NCI-H774 (cell line): Measurements from ENCODE around the gene BLVRB.
A peak's percentile ranks its signal among the peaks of the same experiment; 100 is the strongest.
"Not testable (repeated sequence)": the region's sequence is repeated elsewhere in the genome, so short reads cannot be mapped to it uniquely, and the experiment has no call there.

ENCODE experiments used
- DNase-seq: peaks from one replicate; lab custom pipeline; 2025; lab: John Stamatoyannopoulos, UW

Gene BLVRB

GRCh38 chr19:40486017-40486416 lies 20.5 kb upstream of the BLVRB start:
- no peak for DNase-seq

GRCh38 chr19:40475878-40476644 lies 10.5 kb upstream of the BLVRB start:
- DNase-seq: not testable (repeated sequence)

DNA sequence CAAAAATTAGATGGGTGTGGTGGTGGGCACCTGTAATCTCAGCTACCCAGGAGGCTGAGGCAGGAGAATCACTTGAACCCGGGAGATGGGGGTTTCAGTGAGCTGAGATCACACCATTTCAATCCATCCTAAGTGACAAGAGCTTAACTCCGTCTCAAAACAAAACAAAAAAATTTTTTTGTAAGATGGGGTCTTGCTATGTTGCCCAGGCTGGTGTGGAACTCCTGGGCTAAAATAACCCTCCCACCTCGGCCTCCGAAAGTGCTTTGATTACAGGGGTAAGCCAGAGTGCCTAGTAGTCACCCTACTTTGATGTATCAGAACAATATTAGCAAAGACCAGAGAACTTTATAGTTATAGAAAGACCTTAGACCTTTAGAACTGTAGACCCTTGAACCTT lies 9.2 kb upstream of the BLVRB start:
- no peak for DNase-seq

GRCh38 chr19:40472516-40472915 lies 7.0 kb upstream of the BLVRB start:
- DNase-seq: no peak

- no peak for DNase-seq
Measured at GRCh38 chr19:40471111-40471510, 5.6 kb upstream of the BLVRB start.

DNA sequence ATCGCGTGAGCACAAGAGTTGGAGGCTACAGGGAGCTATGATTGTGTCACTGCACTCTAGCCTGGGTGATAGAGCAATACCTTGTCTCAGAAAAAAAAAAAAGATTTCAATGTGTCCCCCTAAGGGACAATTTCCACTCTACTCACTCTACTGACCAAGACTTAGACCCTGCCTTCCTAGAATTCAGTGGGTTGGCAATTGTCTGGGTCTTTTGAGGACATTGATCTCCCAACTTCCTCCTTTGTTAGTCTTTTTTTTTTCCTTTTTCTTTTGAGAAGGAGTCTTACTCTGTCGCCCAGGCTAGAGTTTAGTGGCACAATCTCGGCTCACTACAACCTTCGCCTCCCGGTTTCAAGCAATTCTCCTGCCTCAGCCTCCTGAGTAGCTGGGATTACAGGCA lies 3.5 kb upstream of the BLVRB start:
- DNase-seq: no peak

- no peak for DNase-seq
Measured at GRCh38 chr19:40466985-40467734, 1.6 kb upstream of the BLVRB start, which contains the start of gene SPTBN4. SPTBN4 (plus strand) TSS chr19:40467001; CDS start chr19:40472622, 5,621 bp downstream.

GRCh38 chr19:40466219-40466984 lies 857 bp upstream of the BLVRB start:
- no peak for DNase-seq

DNA sequence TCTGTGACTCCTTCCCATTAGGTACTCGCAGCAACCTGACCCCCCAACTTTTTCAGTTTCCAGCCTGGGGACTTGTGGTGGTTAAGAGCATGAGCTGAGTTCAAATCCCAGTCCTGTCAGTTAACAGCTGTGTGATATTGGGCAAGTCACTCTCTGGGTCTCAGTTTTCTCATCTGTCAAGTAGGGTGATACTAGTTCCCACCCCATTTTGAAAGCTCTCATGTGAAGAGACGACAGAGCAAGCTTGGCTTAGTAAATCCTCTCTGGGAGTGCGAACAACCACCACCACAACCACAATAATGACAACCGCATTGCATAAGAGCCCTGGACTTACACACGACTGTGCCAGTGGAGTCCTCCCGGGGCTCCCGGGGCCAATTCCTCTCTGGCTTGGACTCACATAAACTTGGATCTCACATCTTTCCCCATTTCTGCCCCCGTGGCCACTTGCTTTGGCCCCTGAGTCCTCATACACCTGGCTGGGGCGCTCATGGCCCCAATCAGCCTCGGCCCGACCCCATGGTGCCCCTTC lies 454 bp downstream of the BLVRB start:
- DNase-seq: no peak

DNA sequence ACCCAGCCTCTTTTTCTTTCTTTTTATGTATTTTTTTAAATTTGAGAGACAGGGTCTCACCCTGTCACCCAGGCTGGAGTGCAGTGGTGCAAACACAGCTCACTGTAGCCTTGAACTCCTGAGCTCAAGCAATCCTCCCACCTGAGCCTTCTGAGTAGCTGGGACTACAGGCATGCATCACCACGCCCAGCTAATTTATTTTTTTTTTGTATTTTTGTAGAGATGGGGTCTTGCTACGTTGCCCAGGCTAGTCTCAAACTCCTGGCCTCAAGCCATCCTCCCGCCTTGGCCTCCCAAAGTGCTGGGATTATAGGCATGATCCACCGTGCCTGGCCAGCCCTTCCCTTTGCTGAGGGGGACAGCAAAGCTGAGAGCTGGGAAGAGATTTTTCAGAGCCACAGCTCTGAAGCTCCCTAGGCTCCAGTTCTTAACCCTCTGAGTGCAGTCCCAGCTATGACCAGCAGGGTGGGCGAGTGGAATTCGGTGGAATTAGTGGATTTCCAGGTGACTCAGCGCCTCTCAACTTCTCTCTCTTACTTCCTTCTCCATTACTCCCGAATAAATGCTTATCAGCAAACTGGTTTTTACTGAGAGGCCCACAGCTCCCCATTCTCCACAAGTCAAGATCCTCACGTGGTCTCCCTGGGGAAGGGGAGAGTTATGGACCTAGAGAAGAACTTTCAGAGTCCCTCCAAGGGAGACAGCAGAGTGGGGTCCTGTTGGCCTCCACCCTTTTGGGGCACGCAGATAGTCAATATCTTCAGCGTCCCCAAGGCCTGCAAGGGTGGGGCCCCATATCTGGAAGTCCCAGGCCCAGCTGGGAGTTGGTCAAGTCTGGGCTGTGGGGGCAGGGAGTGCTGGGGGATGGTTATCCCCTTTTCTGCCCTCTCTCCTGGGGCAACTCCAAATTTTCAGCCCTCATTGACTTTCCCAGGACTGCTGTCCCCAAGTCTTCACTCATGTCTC lies 1.2 kb downstream of the BLVRB start:
- peak; percentile 42 for DNase-seq

DNA sequence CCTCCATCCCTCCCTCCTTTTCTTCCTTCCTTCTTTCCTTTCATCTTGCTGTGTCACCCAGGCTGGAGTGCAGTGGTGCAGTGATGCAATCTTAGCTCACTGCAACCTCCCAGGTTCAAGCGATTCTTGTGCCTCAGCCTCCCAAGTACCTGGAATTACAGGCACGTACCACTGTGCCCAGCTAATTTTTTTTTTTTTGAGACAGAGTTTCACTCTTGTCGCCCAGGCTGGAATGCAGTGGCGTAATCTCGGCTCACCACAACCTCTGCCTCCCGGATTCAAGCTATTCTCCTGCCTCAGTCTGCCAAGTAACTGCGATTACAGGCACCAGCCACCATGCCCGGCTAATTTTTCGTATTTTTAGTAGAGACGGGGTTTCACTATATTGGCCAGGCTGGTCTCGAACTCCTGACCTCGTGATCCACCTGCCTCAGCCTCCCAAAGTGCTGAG lies 1.9 kb downstream of the BLVRB start:
- DNase-seq: not testable (repeated sequence)

GRCh38 chr19:40461669-40462221 lies 3.8 kb downstream of the BLVRB start:
- no peak for DNase-seq

DNA sequence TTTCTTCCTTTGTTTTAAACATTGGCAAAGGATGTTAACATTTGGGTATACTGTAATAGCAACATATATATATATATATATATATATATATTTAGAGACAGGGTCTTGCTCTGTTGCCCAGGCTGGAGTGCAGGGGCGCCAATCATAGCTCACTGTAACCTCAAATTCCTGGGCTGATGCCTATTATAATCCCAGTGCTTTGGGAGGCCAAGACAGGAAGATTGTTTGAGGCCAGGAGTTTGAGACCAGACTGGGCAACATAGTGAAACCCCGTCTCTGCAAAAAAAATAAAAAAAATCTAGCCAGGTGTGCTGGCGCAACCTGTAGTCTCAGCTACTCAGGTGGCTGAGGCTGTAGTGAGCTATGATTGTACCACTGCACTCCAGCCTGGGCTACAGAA lies 5.4 kb downstream of the BLVRB start:
- no peak for DNase-seq

DNA sequence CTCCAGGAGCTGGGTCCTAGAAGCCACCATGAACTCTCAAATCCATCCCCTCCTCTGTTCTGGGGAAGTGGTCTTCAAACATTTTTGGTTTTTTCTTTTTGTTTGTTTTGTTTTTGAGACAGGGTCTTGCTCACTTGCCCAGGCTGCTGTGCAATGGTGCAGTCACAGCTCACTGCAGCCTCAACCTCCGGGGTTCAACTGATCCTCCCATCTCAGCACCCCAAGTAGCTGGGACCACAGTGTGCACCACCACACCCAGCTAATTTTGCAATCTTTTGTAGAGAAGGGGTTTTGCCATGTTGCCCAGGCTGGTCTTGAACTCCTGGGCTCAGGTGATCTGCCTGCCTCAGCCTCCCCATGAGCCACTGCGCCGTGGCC lies 7.0 kb downstream of the BLVRB start:
- DNase-seq: no peak

- no peak for DNase-seq
Measured at GRCh38 chr19:40457953-40458596, 7.5 kb downstream of the BLVRB start.

DNA sequence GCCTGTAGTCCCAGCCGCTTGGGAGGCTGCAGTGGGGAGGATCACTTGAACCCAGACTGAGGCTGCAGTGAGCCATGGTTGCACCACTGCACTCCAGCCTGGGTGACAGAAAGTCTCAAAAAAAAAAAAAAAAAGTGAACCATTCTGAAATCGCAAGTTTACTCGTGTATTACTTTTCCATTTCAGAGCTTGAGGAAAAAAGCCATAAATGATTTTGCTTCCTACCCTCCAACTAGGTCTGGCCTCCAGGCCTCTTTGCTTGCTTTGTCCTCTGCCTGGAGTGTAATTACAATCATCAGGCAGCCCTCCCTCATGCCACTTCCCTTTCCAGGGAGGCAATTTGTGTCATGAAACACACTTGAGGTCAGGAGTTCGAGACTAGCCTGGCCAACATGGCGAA lies 8.5 kb downstream of the BLVRB start:
- DNase-seq: no peak

- not testable (repeated sequence) for DNase-seq
Measured at GRCh38 chr19:40453943-40454342, 11.6 kb downstream of the BLVRB start.

GRCh38 chr19:40453151-40453735 lies 12.3 kb downstream of the BLVRB start:
- no peak for DNase-seq

GRCh38 chr19:40452016-40452415 lies 13.5 kb downstream of the BLVRB start:
- DNase-seq: no peak

DNA sequence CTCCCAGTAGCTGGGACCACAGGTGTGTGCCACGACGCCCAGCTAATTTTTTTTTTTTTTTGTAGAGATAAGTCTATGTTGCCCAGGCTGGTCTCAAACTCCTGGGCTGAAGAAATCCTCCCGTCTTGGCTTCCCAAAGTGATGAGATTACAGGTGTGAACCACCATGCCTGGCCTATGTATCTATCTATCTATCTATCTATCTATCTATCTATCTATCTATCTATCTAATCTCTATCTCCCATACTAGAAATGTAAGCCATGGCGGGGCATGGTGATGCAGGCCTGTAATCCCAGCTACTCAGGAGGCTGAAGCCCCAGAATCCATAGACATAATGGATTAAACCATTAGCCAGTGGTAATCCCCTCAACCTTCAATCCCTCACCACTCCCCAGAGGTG lies 14.9 kb downstream of the BLVRB start:
- no peak for DNase-seq
